ENCODE measurements around the gene SKAP2. TPM values are rescaled to one million over a fixed set of nuclear protein-coding genes. Genes with fewer than 3 reads are reported as not detected.

The SKAP2 gene
- total and polyA plus RNA-seq, 10 of the 15 experiments (the other 5 are each of a cell fraction or from before 2014, with no cell fraction given), result 10.9 to 40.6 (median 23.5) TPM

GRCh38 chr7:26650103-26650502 is 214.3 kb downstream of the SKAP2 start:
- no peak overlapping the region for H2AFZ ChIP-seq (ENCODE audit: control insufficient read depth, low read depth, low read length)
- ChIA-PET SMC1A (ENCODE audit: uncharacterized antibody, unreplicated experiment) (no interaction called here), POLR2A (no interaction called here), RAD21 (ENCODE audit: unreplicated experiment) (no interaction called here), CTCF (no interaction called here)
- in situ Hi-C loops (cut with MboI) (no loop called here), intact Hi-C loops (cut with micrococcal nuclease; ENCODE audit: unreplicated experiment) (no loop called here)
- DNase-seq (ENCODE audit: low read depth, low spot score), result no peak
- H3K79me2 ChIP-seq (ENCODE audit: control insufficient read depth, insufficient read depth, low read length), result no peaks in the 10 kb centered on the region
- no peak for TF ChIP-seq SMAD1 (IDR thresholded peaks at IDR 0.05; ENCODE audit: low read depth, partially characterized antibody)
- no peak for TF ChIP-seq RB1 (IDR thresholded peaks at IDR 0.05; ENCODE audit: borderline replicate concordance)
- no peak for TF ChIP-seq SREBF1 (IDR thresholded peaks at IDR 0.05; ENCODE audit: low read length)
- TF ChIP-seq LARP7 (IDR thresholded peaks at IDR 0.05), result no peak
- no peak for TF ChIP-seq ZNF384 (IDR thresholded peaks at IDR 0.05; ENCODE audit: borderline replicate concordance, low read depth, low read length)
- no peak for TF ChIP-seq IRF4 (IDR thresholded peaks at IDR 0.05; ENCODE audit: low read depth, low read length)
- no peak for TF ChIP-seq ESRRA (IDR thresholded peaks at IDR 0.05; ENCODE audit: low read length)
- TF ChIP-seq, protein P1, sequence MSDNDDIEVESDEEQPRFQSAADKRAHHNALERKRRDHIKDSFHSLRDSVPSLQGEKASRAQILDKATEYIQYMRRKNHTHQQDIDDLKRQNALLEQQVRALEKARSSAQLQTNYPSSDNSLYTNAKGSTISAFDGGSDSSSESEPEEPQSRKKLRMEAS (IDR thresholded peaks at IDR 0.05; ENCODE audit: low read depth, low read length), result no peak
- no peak for TF ChIP-seq FOXK2 (IDR thresholded peaks at IDR 0.05)
- TF ChIP-seq ZNF592 (IDR thresholded peaks at IDR 0.05), result no peak
- TF ChIP-seq HDGF (IDR thresholded peaks at IDR 0.05), result no peak
- TF ChIP-seq MEF2A (IDR thresholded peaks at IDR 0.05; ENCODE audit: insufficient read depth, low read depth, low read length), result no peak
- no peak for TF ChIP-seq RAD51 (IDR thresholded peaks at IDR 0.05)
- no peak for TF ChIP-seq POLR2A (IDR thresholded peaks at IDR 0.05; ENCODE audit: low read depth, low read length)
- TF ChIP-seq NR2F1 (conservative IDR thresholded peaks at IDR 0.05), result no peak
- TF ChIP-seq NR2C2 (IDR thresholded peaks at IDR 0.05; ENCODE audit: borderline replicate concordance, control insufficient read depth, insufficient read length, low read depth), result no peak
- no peak for TF ChIP-seq CEBPB (IDR thresholded peaks at IDR 0.05; ENCODE audit: borderline replicate concordance in 1 of 2, low read depth in 2 of 2, low read length in 2 of 2)
- no peak overlapping the region for H3K9ac ChIP-seq (ENCODE audit: control insufficient read depth, insufficient read depth, low read length)
- H3K4me1 ChIP-seq (ENCODE audit: control insufficient read depth, insufficient read depth, low read length), result no peaks in the 10 kb centered on the region
- no peak for FAIRE-seq
- no peaks in the 10 kb centered on the region for H3K27me3 ChIP-seq (replicated peaks in 1 of 2; ENCODE audit: control insufficient read depth in 2 of 2, insufficient read depth in 2 of 2, low read length in 1 of 2)
- no peaks in the 10 kb centered on the region for H3K36me3 ChIP-seq (ENCODE audit: control insufficient read depth in 2 of 2, insufficient read depth in 2 of 2, low read length in 1 of 2)
- WGBS (ENCODE audit: insufficient coverage, insufficient replicate concordance, low lambda C conversion rate, missing lambda C conversion rate), result 22% methylated on average over 2 of the region's 2 CpGs
- no peak overlapping the region for H3K4me3 ChIP-seq
- no peak for ATAC-seq
- no peaks in the 10 kb centered on the region for H3K9me3 ChIP-seq (replicated peaks; ENCODE audit: control insufficient read depth, insufficient read depth, low read length)
- BruUV-seq (replicated peaks), result no TSS peak
- no peak overlapping the region for H3K4me2 ChIP-seq (ENCODE audit: control insufficient read depth, insufficient read depth)
- no peaks in the 10 kb centered on the region for H4K20me1 ChIP-seq (ENCODE audit: control insufficient read depth, insufficient read depth)
- no peak overlapping the region for H3K27ac ChIP-seq (ENCODE audit: control insufficient read depth, insufficient read depth)

All from GM12878 (cell line).